Measurements from ENCODE around the gene PSKH1.

GRCh38 chr16:67856927-67857546 lies 36.0 kb upstream of the PSKH1 start:
- no peak for TF ChIP-seq POLR2A (IDR thresholded peaks at IDR 0.05)
- TF ChIP-seq, protein P1, sequence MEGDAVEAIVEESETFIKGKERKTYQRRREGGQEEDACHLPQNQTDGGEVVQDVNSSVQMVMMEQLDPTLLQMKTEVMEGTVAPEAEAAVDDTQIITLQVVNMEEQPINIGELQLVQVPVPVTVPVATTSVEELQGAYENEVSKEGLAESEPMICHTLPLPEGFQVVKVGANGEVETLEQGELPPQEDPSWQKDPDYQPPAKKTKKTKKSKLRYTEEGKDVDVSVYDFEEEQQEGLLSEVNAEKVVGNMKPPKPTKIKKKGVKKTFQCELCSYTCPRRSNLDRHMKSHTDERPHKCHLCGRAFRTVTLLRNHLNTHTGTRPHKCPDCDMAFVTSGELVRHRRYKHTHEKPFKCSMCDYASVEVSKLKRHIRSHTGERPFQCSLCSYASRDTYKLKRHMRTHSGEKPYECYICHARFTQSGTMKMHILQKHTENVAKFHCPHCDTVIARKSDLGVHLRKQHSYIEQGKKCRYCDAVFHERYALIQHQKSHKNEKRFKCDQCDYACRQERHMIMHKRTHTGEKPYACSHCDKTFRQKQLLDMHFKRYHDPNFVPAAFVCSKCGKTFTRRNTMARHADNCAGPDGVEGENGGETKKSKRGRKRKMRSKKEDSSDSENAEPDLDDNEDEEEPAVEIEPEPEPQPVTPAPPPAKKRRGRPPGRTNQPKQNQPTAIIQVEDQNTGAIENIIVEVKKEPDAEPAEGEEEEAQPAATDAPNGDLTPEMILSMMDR (IDR thresholded peaks at IDR 0.05): no peak

All from testis (tissue), 2 donors.